Measurements from ENCODE around the gene GOLGA3.
"Not testable (repeated sequence)": the region's sequence is repeated elsewhere in the genome, so short reads cannot be mapped to it uniquely, and the experiment has no call there.

Gene GOLGA3

DNA sequence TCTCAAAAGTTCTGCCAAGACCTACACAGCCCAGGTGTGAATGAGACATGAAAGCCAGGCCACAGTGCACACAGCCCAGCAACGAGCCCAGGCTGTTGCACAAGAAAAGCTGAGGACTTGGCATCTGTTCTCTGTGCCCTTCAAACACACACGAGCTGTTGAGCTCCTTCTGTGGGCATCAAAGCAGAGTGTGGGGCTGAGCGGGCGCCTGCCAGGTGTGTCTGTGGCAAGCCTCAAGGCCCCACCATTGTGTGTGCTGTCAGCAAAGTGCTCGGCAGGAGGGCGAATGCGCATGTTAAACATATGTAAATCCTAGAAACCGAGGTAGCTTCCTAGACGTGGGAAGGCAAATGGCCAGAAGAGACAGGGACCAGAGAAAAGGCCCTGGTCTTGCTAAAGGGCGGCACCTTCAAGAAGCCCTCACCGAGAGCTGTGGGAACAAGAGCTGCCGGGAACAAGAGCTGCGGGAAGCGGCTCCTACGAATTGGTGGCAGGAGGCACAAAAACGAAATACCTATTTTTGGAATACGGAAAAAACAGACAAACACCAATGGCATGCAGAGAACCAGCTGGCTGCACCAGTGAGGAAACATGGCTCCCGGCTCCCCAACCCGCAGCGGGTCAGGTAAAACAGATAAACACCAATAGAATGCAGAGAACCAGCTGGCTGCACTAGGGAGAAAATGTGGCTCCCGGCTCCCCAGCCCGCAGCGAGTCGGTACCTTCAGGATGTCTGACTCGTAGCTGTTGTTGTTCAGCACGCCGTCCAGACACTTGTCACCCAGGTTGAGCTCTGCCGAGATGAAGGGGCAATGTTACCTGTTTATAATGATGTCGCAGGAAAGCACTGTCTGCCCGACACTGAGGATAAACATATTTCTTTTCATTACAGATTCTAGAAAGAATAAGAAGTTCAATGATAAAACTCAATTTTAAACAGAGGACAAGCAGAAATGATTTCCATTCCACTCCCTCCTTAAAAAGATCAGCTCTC is 19.0 kb upstream of the GOLGA3 start:
- in situ Hi-C loops (cut with MboI; ENCODE audit: low sequenced_read_pairs) = no loop called here

DNA sequence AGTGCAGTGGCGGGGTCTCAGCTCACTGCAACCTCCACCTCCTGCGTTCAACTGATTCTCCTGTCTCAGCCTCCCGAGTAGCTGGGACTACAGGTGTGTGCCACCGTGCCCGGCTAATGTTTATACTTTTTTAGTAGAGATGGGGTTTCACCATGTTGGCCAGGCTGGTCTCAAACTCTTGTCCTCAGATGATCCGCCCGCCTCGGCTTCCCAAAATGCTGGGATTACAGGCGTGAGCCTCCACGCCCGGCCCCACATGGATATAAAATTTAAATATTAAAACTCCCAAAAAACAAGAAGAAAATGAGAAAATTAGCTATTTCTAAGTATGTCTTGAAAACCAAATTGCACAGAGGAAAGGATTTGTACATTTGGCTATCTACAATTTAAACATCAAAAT is 16.0 kb upstream of the GOLGA3 start:
- in situ Hi-C loops (cut with MboI; ENCODE audit: low sequenced_read_pairs) = not testable (repeated sequence)

- in situ Hi-C loops (cut with MboI; ENCODE audit: low sequenced_read_pairs) = no loop called here
These were observed 13.9 kb upstream of the GOLGA3 start for GRCh38 chr12:132842449-132843045.

GRCh38 chr12:132841151-132841550 is 12.5 kb upstream of the GOLGA3 start:
- in situ Hi-C loops (cut with MboI; ENCODE audit: low sequenced_read_pairs) = no loop called here

DNA sequence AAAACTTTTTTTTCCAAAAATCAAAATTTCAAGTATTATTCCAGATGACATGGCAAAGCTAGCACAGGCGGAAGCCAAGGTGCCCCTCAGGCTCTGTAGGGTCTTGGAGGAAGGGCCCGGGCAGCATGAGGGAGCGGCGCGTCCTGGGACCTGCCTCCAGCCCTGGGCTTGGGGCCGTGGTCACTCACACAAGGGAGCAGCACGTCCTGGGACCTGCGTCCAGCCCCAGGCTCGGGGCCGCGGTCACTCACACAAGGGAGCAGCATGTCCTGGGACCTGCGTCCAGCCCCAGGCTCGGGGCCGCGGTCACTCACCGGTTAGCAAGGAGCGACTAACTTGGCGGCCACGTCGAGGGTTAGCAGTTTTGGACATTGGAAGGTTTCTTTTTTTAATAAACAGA is 11.9 kb upstream of the GOLGA3 start:
- in situ Hi-C loops (cut with MboI; ENCODE audit: low sequenced_read_pairs) = no loop called here

DNA sequence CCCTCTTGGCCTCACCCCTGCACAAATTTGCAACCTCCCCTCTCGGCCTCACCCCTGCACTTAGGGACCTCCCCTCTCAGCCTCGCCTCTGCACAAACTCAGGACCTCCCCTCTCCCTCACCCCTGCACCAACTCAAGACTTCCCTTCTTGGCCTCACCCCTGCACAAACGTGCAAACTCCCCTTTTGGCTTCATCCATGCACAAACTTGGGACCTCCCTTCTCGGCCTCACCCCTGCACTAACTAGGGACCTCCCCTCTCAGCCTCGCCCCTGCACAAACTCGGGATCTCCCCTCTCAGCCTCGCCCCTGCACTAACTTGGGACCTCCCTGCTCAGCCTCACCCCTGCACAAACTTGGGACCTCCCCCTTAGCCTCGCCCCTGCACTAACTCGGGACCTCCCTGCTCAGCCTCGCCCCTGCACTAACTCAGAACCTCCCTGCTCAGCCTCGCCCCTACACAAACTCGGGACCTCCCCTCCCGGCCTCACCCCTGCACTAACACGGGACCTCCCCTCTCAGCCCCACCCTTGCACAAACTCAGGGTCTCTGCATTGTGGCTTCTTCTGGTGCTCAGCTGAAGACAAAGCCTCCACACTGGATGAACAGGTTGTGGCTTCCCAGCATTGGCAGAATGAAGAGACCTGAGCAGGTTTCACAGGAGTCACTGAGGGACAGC is 11.0 kb upstream of the GOLGA3 start:
- in situ Hi-C loops (cut with MboI; ENCODE audit: low sequenced_read_pairs) = no loop called here

DNA sequence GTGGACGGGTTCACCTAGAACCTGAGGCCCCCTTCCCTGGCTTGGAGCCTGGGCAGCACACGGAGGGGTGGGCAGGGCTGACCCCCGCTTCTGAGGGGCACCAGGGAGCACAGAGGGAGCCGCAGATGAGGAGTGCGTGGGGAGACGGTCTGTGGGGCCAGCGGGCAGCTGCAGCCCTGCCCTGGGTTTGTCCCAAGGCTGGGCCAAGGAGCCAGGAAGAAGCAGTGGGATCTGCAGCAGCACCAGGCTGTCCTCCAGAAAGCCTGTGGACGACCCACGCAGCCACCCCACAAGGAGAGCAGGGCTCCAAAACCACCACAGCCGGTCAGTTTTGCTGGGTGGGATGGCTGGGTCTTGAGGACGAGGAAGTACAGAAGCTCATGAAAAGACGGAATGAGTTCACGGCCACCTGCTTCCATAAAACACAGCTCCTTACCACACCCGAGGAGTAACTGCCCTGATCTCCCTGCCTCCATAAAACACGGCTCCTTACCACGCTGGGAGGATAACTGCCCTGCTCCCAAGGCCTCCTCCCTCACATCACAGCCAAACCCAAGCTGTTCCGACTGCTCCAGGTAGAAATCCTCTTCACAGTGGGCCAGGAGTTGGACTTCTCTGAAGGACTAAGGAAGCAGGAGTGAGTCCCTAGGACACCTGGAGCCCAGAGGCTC is 9.9 kb upstream of the GOLGA3 start:
- in situ Hi-C loops (cut with MboI; ENCODE audit: low sequenced_read_pairs) = no loop called here

DNA sequence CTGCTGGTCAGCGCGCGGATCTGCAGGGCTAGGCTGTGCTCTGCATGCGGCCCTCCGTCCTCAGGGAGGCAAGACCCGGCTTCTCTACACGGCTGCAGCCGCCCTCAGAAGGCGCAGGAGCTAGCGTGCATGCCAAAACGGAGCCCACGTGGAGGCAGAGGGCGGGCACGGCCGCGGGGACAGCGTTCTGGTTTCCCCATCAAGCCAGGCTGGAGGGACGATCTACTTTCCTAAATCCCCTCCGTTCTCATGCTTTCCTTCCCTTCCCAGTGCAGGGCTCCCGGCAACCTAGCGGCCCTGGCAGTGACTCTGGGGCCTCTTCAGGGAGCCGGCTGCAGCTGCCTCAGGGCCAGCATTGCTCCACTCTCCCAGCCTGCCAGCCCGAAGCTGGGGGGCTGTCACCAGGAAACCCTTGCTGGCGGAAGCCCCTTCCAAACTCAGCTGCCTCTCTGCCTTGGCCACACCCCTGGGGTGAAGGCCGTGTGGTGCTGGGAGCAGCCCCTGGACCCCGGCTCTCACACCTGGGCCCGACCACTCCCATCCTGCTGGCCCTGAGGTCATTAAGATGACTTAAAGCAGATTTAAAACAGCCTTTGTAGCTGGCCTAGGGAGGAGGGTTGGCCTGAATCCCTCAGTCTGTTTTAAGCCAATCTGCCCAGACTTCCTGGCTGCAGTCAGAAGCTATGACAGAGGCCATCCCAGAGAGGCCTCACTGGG is 9.2 kb upstream of the GOLGA3 start:
- in situ Hi-C loops (cut with MboI; ENCODE audit: low sequenced_read_pairs) = no loop called here

DNA sequence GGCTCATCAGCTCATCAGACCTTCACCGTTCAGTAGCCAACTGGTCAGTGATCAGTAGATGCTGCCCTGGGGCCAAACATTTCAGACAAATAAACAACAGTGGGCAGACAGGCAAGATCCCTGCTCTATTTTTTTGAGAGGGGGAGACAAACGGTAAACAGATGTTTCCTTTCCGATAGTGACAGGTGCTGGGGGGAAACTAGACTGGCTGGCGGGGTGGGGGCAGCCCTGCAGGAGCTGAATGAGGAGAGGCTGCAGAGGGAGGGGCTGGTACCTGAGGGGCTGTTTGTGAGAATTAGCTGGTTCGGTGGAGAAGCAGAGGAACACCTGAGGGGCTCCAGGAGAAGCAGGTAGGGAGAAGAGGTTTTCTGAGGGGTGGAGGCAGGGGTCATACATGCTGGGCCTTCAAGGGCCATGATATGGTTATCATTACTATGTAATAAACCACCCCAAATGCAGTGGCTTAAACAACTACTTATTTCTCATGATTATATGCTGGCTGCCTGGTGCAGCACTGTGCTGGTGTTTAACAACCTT is 8.2 kb upstream of the GOLGA3 start:
- in situ Hi-C loops (cut with MboI; ENCODE audit: low sequenced_read_pairs) = no loop called here

GRCh38 chr12:132836230-132836629 is 7.6 kb upstream of the GOLGA3 start:
- in situ Hi-C loops (cut with MboI; ENCODE audit: low sequenced_read_pairs) = not testable (repeated sequence)

DNA sequence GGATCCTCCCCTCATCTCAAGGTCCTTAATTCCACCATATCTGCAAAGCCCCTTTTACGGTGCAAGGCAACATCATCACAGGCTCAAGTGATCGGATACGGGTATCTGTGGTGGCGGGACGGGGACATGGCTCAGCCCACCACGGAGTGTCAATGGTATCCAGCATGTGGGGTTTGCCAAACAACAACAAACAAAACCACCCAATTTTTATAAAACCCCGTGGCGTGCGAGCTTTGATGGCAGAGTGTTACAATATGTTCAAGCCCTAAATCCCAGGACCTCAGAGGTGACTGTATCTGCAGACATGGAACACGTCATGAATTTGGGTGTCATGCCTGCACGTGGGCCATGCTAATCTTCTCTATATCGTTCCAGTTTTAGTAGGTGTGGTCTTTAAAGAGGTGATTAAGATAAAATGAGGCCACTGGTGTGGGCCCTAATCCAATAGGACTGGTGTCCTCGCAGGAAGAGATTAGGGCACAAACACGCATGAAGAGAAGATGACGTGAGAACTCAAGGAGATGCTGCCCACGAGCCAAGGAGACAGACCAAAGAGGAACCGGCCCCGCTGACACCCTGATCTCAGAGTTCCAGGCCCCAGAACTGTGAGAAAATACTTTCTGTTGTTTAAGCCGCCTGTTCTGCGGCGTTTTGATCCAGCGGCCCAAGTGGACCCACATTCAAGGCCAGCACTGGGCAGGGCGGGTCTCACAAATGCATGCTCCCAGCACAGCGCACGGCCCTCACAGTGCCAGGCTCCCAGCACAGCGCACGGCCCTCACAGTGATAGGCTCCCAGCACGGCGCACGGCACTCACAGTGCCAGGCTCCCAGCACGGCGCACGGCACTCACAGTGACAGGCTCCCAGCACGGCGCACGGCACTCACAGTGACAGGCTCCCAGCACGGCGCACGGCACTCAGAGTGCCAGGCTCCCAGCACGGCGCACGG is 6.7 kb upstream of the GOLGA3 start:
- in situ Hi-C loops (cut with MboI; ENCODE audit: low sequenced_read_pairs) = no loop called here

GRCh38 chr12:132834181-132834711 is 5.6 kb upstream of the GOLGA3 start:
- in situ Hi-C loops (cut with MboI; ENCODE audit: low sequenced_read_pairs) = no loop called here

GRCh38 chr12:132833341-132833740 is 4.7 kb upstream of the GOLGA3 start:
- in situ Hi-C loops (cut with MboI; ENCODE audit: low sequenced_read_pairs) = no loop called here

DNA sequence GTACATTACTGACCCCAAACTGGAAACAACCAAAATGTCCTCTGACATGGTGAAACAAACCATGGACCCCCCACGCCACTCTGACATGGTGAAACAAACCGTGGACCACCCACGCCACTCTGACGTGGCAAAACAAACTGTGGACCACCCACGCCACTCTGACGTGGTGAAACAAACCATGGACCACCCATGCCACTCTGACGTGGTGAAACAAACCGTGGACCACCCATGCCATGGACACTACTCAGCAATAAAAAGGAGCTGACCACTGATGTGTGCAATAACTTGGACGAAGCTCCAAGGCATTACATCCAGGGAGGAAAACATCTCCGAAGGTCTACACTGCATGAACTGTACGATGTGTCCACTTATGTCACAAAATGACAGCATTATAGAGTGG is 3.1 kb upstream of the GOLGA3 start:
- in situ Hi-C loops (cut with MboI; ENCODE audit: low sequenced_read_pairs) = no loop called here

DNA sequence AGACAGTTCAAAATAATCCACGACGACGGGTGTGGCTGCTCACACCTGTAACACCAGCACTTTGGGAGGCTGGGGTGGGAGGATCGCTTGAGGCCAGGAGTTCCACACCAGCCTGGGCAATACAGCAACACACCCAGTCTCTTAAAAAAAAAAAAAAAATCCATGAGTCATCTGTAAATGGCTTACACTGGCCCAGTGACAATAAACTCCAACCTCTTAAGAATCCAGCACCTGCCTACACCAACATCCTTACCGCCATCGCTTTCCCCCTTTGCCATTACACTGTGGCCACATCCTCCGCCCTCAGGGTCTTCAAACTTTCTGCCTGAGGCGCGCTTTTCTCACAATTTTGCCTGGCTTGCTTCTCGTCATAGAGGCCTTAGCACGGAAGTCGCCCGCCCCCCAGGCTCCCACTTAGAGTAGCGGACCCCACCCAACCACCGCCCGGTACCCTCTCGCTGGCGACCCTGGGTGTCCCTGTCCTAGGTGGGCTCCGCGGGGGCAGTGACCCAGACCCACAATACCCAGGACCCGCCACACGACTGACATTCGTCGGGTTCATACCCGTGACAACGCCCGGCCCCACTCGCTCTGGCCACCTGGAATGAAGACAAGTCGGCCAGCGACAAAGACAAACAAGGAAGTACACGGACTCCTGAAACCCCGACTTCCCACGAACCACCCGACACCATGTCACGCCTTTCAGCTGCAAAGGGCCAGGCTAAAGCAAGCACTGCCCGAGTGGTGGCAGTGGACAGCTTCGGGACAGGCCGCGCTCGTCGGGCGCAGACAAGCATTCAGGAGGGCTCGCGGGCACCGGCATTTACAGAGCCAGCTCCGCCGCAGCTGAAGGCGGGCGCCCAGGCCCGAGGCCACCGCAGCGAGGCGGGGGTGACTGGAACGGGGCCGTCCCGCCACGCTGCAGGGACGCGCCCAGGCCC is 636 bp downstream of the GOLGA3 start:
- in situ Hi-C loops (cut with MboI; ENCODE audit: low sequenced_read_pairs) = no loop called here

GRCh38 chr12:132825861-132826260 is 2.8 kb downstream of the GOLGA3 start:
- in situ Hi-C loops (cut with MboI; ENCODE audit: low sequenced_read_pairs) = no loop called here

GRCh38 chr12:132825089-132825488 is 3.6 kb downstream of the GOLGA3 start:
- in situ Hi-C loops (cut with MboI; ENCODE audit: low sequenced_read_pairs) = no loop called here

- in situ Hi-C loops (cut with MboI; ENCODE audit: low sequenced_read_pairs) = no loop called here
These were observed 4.6 kb downstream of the GOLGA3 start for GRCh38 chr12:132824053-132824452.

Data from HL-60/S4 (cell line).